Erythroblast (primary cell): ENCODE measurements around the gene SMARCB1.

Source experiments
- GATA1 ChIP-seq: IDR thresholded peaks from 2 replicates; pipeline ENCODE4 v1.6.1; 2011; ENCODE audit warnings: low read depth, mild to moderate bottlenecking, control low read depth, low read length, moderate library complexity
- POLR2A ChIP-seq: IDR thresholded peaks from 2 replicates; pipeline ENCODE4 v1.6.1; 2011; ENCODE audit warnings: mild to moderate bottlenecking, low read length

GRCh38 chr22:23877566-23877965, 90.8 kb downstream of the SMARCB1 start:
- TF ChIP-seq POLR2A (no peak), GATA1 (no peak)
